ENCODE measurements around the gene GPR153. TPM values are rescaled to one million over a fixed set of nuclear protein-coding genes. Genes with fewer than 3 reads are reported as not detected.

GPR153 gene
- total RNA-seq, 4 donors from 2014 or later = 5.6 to 12.3 (median 10.2) TPM

DNA sequence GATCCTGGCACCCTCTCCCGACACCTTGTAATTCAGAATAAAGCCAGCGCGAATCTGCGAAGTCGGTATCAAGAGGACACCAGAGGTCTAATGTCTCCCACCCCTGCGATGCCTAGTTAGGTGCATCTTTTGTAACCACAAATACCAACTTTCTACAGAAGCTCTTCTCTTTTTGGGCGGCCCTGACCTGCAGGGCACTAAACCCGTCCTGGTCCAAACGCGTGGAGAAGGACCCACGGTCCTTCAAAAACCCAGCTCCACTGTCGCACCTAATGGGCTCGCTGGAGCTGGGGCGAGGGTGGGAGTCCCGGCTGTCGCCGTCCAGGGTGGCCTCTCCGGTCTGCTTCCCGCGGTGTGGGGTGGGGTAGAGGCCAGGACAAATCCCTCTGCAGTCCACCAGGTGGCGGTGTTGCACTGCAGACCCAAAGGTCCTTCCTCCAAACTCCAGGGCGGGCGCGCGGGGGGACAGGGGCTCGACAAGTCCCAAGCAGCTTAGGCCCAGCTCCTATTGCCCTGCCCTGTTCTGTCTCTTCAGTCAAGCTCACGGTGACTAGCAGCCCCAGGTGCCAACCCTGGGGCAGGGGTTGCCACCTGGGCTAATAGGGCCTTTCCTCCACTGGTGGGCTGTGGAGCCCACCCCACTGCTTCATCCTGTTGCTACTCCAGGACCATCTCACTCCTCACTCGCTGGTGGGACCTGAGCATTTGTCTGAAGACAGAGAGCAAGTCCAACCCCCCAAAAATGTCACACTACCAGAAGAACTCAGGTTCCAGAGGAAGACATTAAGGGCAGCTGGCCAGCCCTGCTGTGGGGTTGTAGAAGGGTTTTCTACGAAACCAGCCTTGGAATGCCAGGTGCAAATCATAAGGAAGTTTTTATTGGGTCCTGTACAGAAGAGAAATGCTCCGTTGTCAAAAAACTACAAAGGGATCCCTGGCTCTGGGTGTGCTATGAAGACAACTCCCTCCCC is 14.1 kb downstream of the GPR153 start:
- no peak overlapping the region for H3K4me3 ChIP-seq
- no peak for DNase-seq
- peaks cover 23 to 100% (median 41%) of the 10 kb centered on the region in 4 donors for H3K27me3 ChIP-seq
- no peak overlapping the region for H3K27ac ChIP-seq
- intact Hi-C loops (cut with DNase I) = loop anchor here (2.0 to 10.0 kb wide), 2 partner anchors 96 to 202 kb away; partner anchors contain the start of gene KCNAB2
- 8 to 23% methylated on average over 3 to 14 of the region's 30 CpGs for WGBS, 2 donors
- no peaks in the 10 kb centered on the region for H3K9me3 ChIP-seq
- H3K36me3 ChIP-seq = no peaks in the 10 kb centered on the region
- TF ChIP-seq POLR2A (IDR thresholded peaks at IDR 0.05) = no peak
- TF ChIP-seq, protein P1, sequence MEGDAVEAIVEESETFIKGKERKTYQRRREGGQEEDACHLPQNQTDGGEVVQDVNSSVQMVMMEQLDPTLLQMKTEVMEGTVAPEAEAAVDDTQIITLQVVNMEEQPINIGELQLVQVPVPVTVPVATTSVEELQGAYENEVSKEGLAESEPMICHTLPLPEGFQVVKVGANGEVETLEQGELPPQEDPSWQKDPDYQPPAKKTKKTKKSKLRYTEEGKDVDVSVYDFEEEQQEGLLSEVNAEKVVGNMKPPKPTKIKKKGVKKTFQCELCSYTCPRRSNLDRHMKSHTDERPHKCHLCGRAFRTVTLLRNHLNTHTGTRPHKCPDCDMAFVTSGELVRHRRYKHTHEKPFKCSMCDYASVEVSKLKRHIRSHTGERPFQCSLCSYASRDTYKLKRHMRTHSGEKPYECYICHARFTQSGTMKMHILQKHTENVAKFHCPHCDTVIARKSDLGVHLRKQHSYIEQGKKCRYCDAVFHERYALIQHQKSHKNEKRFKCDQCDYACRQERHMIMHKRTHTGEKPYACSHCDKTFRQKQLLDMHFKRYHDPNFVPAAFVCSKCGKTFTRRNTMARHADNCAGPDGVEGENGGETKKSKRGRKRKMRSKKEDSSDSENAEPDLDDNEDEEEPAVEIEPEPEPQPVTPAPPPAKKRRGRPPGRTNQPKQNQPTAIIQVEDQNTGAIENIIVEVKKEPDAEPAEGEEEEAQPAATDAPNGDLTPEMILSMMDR (IDR thresholded peaks at IDR 0.05) = peak; percentile 94 to 99 (median 96)
- peaks cover 28 to 56% (median 37%) of the 10 kb centered on the region in 3 donors for H3K4me1 ChIP-seq

DNA sequence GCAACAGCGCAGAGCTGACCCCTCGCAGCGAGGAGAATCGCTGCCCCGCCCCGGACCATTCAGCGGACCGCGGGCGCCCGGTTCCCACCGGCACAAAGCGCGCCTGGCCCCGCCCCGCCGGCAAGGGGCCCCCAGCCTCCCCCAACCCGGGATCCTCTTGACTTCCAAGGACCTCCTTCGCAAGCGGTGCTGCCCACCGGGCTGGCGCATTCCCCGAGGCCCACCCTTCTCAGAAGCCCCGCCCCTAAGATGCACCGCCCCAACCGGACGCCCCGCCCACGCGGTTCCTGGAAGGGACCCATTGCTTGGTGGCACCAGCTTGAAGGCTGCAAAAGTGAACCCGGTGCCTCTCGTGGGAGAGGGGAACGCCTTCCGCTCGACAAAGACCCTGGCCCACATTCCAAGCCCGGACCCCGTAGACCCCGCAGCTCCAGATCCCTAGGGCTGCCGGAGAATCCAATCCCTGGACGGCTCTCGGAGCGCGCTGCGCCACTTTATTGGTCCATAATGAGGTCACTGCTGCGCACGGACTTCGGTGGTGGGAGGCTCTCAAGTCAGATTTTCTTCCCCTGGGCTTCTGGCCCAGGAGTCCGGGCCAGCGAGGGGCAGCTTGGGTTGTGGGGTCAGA is 14.9 kb downstream of the GPR153 start:
- WGBS, 2 donors = 3 to 24% methylated on average over 5 to 10 of the region's 49 CpGs
- Histone ChIP-seq H3K36me3 (no peaks in the 10 kb centered on the region), H3K4me3 (peak overlapping the region in 2 of 4 donors; percentile 18 to 37), H3K27me3 (peaks cover 25 to 100% (median 49%) of the 10 kb centered on the region in 4 donors), H3K9me3 (no peaks in the 10 kb centered on the region), H3K4me1 (peaks cover 29 to 63% (median 40%) of the 10 kb centered on the region in 3 donors), H3K27ac (no peak overlapping the region)
- no peak for DNase-seq
- intact Hi-C loops (cut with DNase I) = loop anchor here (2.0 to 10.0 kb wide), 2 partner anchors 97 to 201 kb away; partner anchors contain the start of gene KCNAB2
- TF ChIP-seq, protein P1 (IDR thresholded peaks at IDR 0.05) = no peak
- TF ChIP-seq POLR2A (IDR thresholded peaks at IDR 0.05) = no peak

DNA sequence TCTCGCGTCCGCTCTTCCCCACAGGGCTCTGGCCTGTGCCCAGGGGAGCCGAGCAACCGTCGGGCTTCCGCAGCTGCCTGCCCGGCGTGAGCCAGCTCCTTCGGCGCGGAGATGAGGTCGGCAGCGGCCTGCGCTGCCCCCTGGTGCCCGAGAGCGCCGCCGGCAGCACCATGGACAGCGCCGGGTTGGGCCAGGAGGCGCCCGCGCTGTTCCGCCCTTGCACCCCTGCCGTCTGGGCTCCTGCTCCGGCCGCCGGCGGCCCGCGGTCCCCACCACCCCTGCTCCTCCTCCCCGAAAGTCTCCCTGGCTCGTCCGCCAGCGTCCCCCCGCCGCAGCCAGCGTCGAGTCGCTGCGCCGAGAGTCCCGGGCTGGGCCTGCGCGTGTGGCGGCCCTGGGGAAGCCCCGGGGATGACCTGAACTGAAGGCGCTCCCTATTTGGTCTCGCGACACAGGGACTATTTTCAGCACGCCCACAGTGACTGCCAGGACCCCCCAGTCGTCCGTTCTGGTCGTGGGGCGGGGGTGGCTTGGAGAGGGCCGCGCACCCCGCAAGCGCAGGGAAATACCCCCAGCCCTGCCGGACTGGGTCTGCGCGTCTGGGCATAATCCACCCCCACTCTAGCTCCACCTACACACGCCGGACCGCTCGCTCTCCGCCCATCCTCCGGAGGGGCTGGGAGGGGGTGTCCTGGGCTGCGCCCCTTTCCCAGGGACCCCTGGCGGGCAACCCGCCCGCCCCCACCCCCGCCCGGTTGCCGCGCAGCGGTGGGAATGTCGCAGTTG is 15.6 kb downstream of the GPR153 start:
- no peak for DNase-seq
- Histone ChIP-seq H3K9me3 (no peaks in the 10 kb centered on the region), H3K36me3 (no peaks in the 10 kb centered on the region), H3K4me3 (peak overlapping the region in 2 of 4 donors; percentile 18 to 37), H3K4me1 (peaks cover 29 to 62% (median 40%) of the 10 kb centered on the region in 3 donors), H3K27ac (no peak overlapping the region), H3K27me3 (peaks cover 25 to 100% (median 52%) of the 10 kb centered on the region in 4 donors)
- TF ChIP-seq, protein P1 (IDR thresholded peaks at IDR 0.05) = peak; percentile 67 to 95 (median 88)
- TF ChIP-seq POLR2A (IDR thresholded peaks at IDR 0.05) = no peak
- WGBS, 2 donors = 0 to 3% methylated on average over 2 to 6 of the region's 79 CpGs
- intact Hi-C loops (cut with DNase I) = loop anchor here (10.0 kb wide), 1 partner anchor 200 kb away; the partner anchor contains the start of gene KCNAB2

DNA sequence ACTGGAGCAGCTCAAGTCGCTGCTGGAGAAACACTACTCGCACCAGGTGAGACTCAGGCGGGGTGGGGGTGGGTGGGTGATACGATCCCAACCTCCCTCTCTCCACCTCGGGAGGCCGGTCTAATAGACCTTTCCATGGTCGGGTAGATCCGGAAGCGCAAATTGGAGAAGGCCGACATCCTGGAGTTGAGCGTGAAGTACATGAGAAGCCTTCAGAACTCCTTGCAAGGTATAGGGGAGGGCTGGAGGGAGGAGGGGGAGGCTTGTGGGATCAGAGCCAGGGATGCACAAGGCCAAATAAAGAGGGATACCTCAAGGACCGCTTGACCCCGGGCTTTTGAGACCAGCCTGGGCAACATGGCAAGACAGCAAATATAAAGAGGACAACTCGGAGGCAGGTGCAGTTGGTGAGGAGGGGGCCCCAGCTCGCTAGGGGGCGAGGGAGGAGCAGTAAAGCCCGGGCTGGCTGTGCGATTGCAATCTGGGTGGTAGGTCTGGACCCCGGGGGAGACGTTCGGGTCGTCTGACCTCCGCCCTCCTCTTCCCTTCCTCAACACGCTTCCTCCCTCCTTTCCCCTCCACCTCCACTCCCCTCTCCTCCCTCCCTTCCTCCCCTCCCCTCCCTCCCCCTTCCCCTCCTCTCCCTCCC is 16.4 kb downstream of the GPR153 start:
- Histone ChIP-seq H3K27me3 (peaks cover 25 to 100% (median 52%) of the 10 kb centered on the region in 4 donors), H3K4me1 (peaks cover 29 to 55% (median 35%) of the 10 kb centered on the region in 3 donors), H3K9me3 (no peaks in the 10 kb centered on the region), H3K4me3 (no peak overlapping the region), H3K36me3 (no peaks in the 10 kb centered on the region), H3K27ac (no peak overlapping the region)
- intact Hi-C loops (cut with DNase I) = loop anchor here (10.0 kb wide), 1 partner anchor 200 kb away; the partner anchor contains the start of gene KCNAB2
- no peak for DNase-seq
- TF ChIP-seq, protein P1 (IDR thresholded peaks at IDR 0.05) = no peak
- TF ChIP-seq POLR2A (IDR thresholded peaks at IDR 0.05) = no peak
- 7 to 9% methylated on average over 18 to 24 of the region's 24 CpGs for WGBS, 2 donors
